SK-N-MC (cell line): Measurements from ENCODE around the gene SOST.

Experiments used
- EZH2 ChIP-seq: fragments of 200-600 bp; sonication (generic); IDR thresholded peaks from one replicate; pipeline ENCODE4 v1.6.1; 2017; ENCODE audit warnings: antibody characterized with exemption
- POLR2AphosphoS5 ChIP-seq: IDR thresholded peaks from 2 replicates; pipeline ENCODE4 v1.6.1; 2012; ENCODE audit warnings: mild to moderate bottlenecking, low read depth, low read length, borderline replicate concordance

DNA sequence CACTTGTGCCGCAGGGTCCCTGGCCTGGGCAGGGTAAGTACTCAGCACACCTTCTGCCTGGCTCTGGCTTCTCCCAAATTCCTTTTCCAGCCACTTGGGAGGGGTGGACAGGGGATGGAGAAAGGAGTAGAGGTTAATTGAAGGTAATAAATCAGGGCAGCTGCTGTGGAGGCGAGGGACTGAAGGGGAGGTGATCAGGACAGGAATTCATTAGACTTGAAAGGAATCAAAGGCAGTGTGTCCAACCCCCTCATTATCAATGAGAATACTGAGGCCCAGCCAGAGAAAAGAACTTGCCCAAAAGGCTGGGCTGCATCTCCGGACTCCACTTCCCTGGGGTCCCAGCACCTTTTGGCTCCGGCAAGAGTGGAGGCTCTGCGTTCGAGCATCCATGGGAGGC lies 2.4 kb downstream of the SOST start:
- TF ChIP-seq POLR2AphosphoS5: no peak
- TF ChIP-seq EZH2: no peak
